GM19238 (cell line): Measurements from ENCODE around the gene FNIP1.
"Not testable (repeated sequence)": the region's sequence is repeated elsewhere in the genome, so short reads cannot be mapped to it uniquely, and the experiment has no call there.

Source experiments
- DNase-seq: peaks from one replicate; pipeline ENCODE4 v3.0.0; 2011; ENCODE audit warnings: low spot score; ENCODE audit not compliant: insufficient read length

The FNIP1 gene

DNA sequence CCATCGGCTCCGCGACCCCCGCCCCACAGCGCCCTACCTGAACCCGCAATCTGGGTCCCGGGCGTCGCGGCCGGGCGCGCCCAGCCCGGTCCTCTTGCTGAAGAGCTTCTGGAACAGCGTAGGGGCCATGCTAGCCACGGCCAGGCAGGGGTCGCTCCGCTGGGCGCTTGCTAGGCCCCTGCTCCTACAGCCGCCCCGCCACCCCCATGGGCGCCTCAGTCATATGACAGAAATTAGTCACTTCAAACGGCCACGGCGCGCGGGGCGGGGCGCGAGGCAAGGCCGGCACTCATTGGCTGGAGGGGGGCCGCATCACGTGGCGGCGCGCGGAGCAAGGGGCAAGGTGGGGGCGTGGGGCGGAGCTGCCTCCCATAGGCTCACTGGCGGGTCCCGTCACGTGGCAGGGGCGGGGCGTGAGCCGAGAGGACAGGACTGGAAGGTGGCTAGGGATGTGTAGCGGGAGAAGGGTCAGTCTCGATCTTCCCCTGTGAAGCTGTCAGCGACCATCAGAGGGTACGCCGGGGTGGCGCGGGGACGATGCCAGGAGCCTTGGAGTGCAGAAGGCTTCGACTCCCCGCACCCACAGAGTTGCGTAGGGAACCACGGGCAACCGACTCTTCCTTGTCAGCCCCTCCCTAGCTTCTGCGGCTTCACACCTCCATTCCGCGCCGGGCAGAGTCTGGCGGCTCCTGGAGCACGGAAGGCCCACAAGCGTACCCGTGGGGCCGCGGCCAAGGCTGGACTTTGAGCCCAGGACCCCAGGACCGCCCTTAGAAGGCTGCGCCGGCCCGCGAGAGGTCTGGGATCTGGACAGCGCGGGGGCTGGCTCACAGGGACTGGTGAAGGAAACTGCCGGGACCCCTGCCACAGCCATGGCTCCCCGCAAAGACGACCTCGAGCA, at the start of gene FNIP1:
TSS of gene FNIP1 (minus strand) at position 225 of the 901 bp plus-strand sequence. CDS start at position 129, 96 bp downstream.
- DNase-seq: peak; percentile 98

- no peak for DNase-seq
These were observed 49.7 kb upstream of the FNIP1 start for GRCh38 chr5:131846536-131846935.

DNA sequence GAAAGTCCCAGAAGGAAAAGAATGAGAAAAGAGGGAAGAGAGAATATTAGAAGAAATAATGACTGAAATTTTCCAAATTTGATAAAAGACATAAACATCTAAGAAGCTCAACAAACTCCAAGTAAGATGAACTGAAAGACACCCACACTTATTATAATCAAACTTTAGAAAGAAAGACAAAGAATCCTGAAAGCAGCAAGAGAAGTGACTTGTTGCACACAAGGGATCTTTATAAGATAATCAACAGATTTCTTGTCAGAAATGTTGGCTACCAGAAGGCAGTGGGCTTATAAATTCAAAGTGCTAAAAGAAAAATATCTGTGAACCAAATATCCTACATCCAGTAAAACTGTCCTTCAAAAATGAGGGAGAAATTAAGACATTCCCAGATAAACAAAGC, 49.0 kb upstream of the FNIP1 start:
- no peak for DNase-seq

DNA sequence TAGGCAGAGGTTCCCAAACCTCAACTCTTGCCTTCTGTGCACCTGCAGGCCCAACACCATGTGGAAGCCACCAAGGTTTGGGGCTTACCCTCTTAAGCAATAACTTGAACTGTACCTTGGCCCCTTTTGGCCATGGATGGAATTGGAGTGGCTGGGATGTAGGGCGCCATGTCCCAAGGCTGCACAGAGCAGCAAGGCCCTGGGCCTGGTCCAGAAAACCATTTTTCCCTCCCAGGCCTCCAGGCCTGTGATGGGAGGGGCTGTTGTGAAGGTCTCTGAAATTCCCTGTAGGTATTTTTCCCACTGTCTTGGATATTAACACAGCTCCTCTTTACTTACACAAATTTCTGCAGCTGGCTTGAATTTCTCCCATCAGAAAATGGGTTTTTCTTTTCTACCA, 46.2 kb upstream of the FNIP1 start:
- DNase-seq: not testable (repeated sequence)

- not testable (repeated sequence) for DNase-seq
These were observed 35.9 kb upstream of the FNIP1 start for GRCh38 chr5:131832702-131833101.

- no peak for DNase-seq
These were observed 28.7 kb upstream of the FNIP1 start for GRCh38 chr5:131825404-131826013.

DNA sequence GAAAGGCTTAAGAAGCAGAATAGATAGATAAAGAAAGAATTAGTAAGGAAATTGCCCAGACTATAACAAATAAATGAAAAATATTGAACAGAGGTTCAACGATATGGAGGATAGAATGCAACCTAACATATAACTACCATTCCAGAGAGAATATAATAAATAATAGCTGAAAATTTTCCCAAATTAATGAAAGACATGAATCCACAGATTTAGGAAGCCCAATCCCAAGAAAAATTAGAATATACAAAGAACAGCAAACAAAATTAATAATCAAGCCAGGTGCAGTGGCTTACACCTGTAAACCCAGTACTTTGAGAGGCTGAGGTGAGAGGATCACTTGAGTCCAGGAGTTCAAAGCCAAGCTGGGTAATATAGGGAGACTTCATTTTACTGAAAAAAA, 27.8 kb upstream of the FNIP1 start:
- DNase-seq: no peak

DNA sequence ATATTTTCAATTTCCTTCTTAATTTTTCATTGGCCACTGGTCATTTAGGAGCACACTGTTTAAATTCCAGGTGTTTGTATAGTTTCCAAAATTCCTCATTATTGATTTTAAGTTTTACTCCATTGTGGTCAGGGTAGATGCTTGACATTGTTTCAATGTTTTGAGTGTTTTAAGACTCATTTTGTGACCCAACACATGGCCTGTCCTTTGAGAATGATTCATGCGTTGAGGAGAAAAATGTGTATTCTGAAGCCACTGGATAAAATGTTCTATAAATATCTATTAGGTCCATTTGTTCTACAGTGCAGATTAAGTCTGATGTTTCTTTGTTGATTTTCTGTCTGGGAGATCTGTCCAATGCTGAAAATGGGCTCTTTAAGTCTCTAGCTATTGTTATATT, 24.4 kb upstream of the FNIP1 start:
- no peak for DNase-seq

DNA sequence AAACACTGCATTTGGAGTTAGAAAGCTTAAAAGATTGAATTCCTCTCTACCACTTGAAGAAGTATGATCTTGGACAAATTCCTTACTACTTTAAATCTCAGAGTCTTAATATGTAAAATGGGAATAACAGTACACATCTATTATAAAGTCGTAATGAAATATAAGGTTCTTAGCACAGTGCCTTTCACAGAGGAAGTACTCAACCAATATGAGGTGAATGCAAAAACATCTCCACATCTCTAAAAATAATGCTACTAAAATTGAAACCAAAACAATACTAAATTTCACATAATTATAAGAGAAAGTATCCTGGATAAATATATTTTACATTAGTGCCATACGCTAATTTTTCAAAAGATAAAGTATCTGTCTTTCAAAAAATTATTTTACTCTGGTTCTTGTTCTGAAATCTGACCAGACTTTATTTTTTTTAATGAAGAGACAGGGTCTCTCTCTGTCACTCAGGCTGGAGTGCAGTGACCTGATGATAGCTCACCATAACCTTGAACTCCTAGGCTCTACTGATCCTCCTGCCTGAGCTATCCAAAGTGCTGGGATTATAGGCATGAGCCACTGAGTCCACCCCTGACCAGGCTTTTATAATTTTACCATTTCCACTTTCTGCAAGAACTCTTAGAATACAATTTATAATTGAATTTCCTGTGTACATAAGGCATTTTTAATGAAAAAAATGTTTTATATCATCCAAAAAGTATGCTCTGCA, 21.3 kb upstream of the FNIP1 start:
- DNase-seq: no peak

- DNase-seq: no peak
These were observed 18.2 kb upstream of the FNIP1 start for GRCh38 chr5:131814990-131815389.

DNA sequence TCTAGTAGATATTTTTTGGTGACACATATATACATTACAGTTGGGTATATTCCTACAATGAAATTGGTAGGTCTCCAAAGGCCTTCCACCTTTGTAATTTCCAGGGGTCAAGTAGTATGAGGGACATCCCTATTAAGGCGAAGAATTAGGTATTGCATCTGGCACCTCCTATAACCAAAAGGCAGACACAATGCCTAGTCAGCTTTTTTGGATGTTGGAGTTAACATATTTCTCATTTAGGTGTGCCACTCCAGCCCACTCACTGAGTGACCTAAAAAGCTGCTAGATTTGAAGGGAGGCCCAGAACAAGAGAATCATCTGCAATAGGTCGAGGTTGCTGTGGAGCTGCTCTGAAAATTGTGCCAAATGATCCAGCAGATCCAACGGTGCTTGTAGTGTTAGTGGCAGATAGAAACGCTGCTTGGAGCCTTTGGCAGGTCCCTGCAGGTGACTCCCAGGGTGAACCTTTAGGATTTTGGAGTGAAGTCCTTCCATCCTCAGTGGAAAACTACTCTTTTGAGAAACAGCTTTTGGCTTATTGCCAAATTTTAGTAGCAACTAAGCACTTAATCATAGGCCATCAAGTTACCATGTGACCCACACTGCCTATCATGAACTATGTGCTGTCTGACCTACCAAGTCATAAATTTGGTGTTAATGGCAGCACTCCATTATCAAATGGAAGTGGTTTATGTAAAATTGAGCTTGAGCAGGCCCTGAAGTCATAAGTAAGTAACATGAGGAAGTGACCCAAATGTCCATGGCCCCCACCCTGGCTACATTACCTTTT, 15.7 kb upstream of the FNIP1 start:
- no peak for DNase-seq

- DNase-seq: peak; percentile 11
These were observed 13.9 kb upstream of the FNIP1 start for GRCh38 chr5:131810510-131811249.

GRCh38 chr5:131795879-131796792, 681 bp downstream of the FNIP1 start:
- peak; percentile 16 for DNase-seq

DNA sequence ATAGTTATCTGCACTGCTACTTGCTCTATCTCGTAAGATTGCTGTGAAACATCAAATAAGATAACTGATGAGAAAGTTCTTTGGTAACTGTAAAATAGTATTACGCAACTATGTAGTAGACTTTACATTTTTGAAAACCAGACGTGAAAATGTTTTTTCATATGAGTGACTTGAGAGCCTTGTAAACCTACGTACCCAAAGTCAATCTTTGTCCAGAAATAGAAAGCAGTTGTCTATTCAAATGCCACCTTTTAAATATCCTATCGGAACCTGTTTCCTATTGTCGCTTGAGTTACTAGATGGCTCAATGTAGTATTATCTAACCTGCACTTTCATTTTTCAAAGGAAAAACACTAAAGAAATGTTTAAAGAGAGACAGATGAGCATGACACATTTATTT, 1.6 kb downstream of the FNIP1 start:
- no peak for DNase-seq

DNA sequence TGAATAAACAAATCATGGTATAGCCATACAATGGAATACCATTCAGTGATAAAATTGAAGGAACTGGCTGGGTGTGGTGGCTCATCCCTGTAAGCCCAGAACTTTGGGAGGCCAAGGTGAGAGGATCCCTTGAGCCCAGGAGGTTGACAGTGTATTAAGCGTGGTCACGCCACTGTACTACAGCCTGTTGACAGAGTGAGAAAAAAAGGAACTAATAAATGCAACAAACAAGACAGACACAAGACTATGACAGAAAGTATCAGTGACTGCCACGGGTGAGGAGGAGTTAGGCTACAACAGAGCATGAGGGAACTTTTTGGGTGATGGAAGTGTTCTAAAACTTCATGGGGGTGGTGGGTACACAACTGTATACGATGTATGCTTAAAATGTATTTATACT, 2.2 kb downstream of the FNIP1 start:
- peak; percentile 7 for DNase-seq

DNA sequence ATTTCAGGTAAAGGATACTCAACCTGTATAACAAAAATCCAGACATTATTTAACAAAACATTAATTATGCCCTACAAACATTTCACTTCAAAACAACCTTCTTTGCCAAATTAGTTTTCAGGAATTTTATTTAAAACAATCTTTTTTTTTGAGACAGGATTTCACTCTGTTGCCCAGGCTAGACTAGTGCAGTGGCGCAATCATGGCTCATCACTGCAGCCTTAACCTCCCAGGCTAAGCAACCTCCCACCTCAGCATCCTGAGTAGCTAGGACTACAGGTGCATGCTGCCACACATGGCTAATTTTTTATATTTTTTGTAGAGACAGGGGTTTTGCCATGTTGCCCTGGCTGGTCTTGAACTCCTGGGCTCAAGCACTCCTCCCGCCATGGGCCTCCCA, 3.9 kb downstream of the FNIP1 start:
- DNase-seq: no peak

- no peak for DNase-seq
These were observed 5.0 kb downstream of the FNIP1 start for GRCh38 chr5:131791866-131792265.

GRCh38 chr5:131790550-131790949, 6.3 kb downstream of the FNIP1 start:
- DNase-seq: no peak

GRCh38 chr5:131789765-131790164, 7.1 kb downstream of the FNIP1 start:
- no peak for DNase-seq

DNA sequence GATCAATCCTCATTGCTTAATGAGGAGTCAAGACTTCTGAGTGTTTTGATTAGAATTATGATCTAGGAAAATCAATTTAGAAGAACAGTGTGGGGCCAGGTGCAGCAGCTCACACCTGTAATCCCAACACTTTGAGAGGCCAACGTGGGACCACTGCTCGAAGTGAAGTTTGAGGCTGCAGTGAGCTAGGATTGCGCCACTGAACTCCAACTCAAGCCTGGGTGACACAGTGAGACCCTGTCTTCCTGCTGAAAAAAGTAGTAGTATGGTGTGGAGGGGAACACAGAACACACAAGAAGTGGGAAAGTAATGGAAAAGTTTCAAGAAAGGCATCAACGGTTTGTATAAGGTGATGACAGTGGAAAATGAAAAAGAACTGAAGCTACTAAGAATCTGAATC, 9.1 kb downstream of the FNIP1 start:
- no peak for DNase-seq
